HCT116 (cell line): ENCODE data around the gene TNKS1BP1. TPM values are rescaled to one million over a fixed set of nuclear protein-coding genes. Genes with fewer than 3 reads are reported as not detected.

ENCODE experiments used
- ATAC-seq: fragments of 200-7000 bp; cut with Tn5 transposase; 2 replicates; pipeline ENCODE4 v1.9.1; 2020; ENCODE audit warnings: mild to moderate bottlenecking, moderate library complexity
- BruUV-seq: library from RNA; stranded (reverse); fragments of 400-500 nt; replicated peaks from 2 replicates; lab custom pipeline; 2021; lab: Mats Ljungman, UMichigan
- CTCF ChIA-PET: fragments of 300-600 bp; sonication (Branson Sonifier 250); formaldehyde crosslinking; loops from one replicate; lab custom pipeline; 2021; ENCODE audit warnings: antibody characterized with exemption; lab: Charles Lee
- POLR2A ChIA-PET: fragments of 300-600, 350-600 bp; sonication (Branson Sonifier 250); formaldehyde crosslinking; loops from one replicate; lab custom pipeline; 2021; ENCODE audit warnings: antibody characterized with exemption; lab: Charles Lee
- RAD21 ChIA-PET, 2 experiments: fragments of 300-600 bp; sonication (Branson Sonifier 250); formaldehyde crosslinking; loops; one replicate each; lab custom pipeline; 2023; ENCODE audit warnings: low total read pairs in 2 of 2; ENCODE audit not compliant: uncharacterized antibody in 2 of 2, unreplicated experiment in 2 of 2, low non-redundant PET in 1 of 2; lab: Charles Lee
- DNase-seq: peaks from one replicate; pipeline ENCODE4 v3.0.0-alpha.2; 2010; ENCODE audit warnings: low read depth, low spot score
- H2AFZ ChIP-seq: fragments of 200-600 bp; shearing (Covaris generic), sonication (generic); 2 replicates; pipeline ENCODE4 v1.6.1; 2017; ENCODE audit warnings: low read depth, mixed run types, mixed read lengths, antibody characterized with exemption, low read length; ENCODE audit not compliant: poor library complexity, severe bottlenecking
- H3K27ac ChIP-seq: 2 replicates; pipeline ENCODE4 v1.5.1; 2012; ENCODE audit warnings: low read depth, low read length
- H3K27me3 ChIP-seq: fragments of 200-600 bp; sonication (generic); 2 replicates; pipeline ENCODE4 v1.6.1; 2016; ENCODE audit warnings: mixed run types, low read length, mixed read lengths; ENCODE audit not compliant: insufficient read depth
- H3K36me3 ChIP-seq, 2 experiments: fragments of 200-500 bp in 1 of 2; fragments of 200-600 bp in 1 of 2; sonication (Bioruptor generic) in 1 of 2; sonication (generic) in 1 of 2; 2 replicates each; pipeline versions ENCODE4 v1.5.1 to v1.6.1; 2014 to 2016; ENCODE audit warnings: low read length in 2 of 2, inconsistent platforms in 1 of 2, mixed read lengths in 1 of 2, mixed run types in 1 of 2; ENCODE audit not compliant: insufficient read depth in 2 of 2, control insufficient read depth in 1 of 2
- H3K4me1 ChIP-seq, 2 experiments: fragments of 200-600 bp in 1 of 2; sonication (generic) in 1 of 2; 2 replicates each; pipeline versions ENCODE4 v1.5.1 to v1.6.1; 2012 to 2017; ENCODE audit warnings: low read length in 2 of 2, inconsistent platforms in 1 of 2, mild to moderate bottlenecking in 1 of 2, mixed read lengths in 1 of 2, mixed run types in 1 of 2, moderate library complexity in 1 of 2; ENCODE audit not compliant: insufficient read depth in 2 of 2, control insufficient read depth in 1 of 2
- H3K4me2 ChIP-seq: fragments of 200-600 bp; sonication (generic); 2 replicates; pipeline ENCODE4 v1.6.1; 2017; ENCODE audit warnings: mixed run types, low read length, mixed read lengths
- H3K4me3 ChIP-seq, 2 experiments: fragments of 200-600 bp in 1 of 2; sonication (generic) in 1 of 2; replicated peaks in 1 of 2; 2 replicates each; pipeline ENCODE4 v1.5.1; 2011 to 2016; ENCODE audit warnings: low read length in 2 of 2, control low read depth in 1 of 2, low read depth in 1 of 2, mild to moderate bottlenecking in 1 of 2, mixed read lengths in 1 of 2, mixed run types in 1 of 2
- H3K79me2 ChIP-seq: fragments of 200-600 bp; sonication (generic); 2 replicates; pipeline ENCODE4 v1.6.1; 2017; ENCODE audit warnings: mild to moderate bottlenecking, mixed run types, low read length, moderate library complexity, mixed read lengths; ENCODE audit not compliant: insufficient read depth
- H3K9ac ChIP-seq: fragments of 200-600 bp; sonication (generic); 2 replicates; pipeline ENCODE4 v1.6.1; 2016; ENCODE audit warnings: low read length, mixed read lengths
- H3K9me2 ChIP-seq: fragments of 200-600 bp; sonication (generic), shearing (Covaris generic); 2 replicates; pipeline ENCODE4 v1.6.1; 2017; ENCODE audit warnings: mixed run types, mild to moderate bottlenecking, moderate library complexity; ENCODE audit not compliant: insufficient read depth
- H3K9me3 ChIP-seq, 2 experiments: fragments of 200-500 bp in 1 of 2; fragments of 200-600 bp in 1 of 2; sonication (Bioruptor generic) in 1 of 2; sonication (generic) in 1 of 2; 2 replicates each; pipeline ENCODE4 v1.6.1; 2014 to 2017; ENCODE audit warnings: low read length in 2 of 2, mixed read lengths in 2 of 2, inconsistent platforms in 1 of 2, low read depth in 1 of 2, mild to moderate bottlenecking in 1 of 2, mixed run types in 1 of 2, moderate library complexity in 1 of 2; ENCODE audit not compliant: control insufficient read depth in 1 of 2, insufficient read depth in 1 of 2
- H4K20me1 ChIP-seq: fragments of 200-600 bp; sonication (generic), shearing (Covaris generic); 2 replicates; pipeline ENCODE4 v1.6.1; 2017; ENCODE audit warnings: mixed run types, mild to moderate bottlenecking, moderate library complexity; ENCODE audit not compliant: insufficient read depth
- CEBPB ChIP-seq: IDR thresholded peaks from 2 replicates; pipeline ENCODE4 v1.6.1; 2012; ENCODE audit warnings: low read depth
- EZH2phosphoT487 ChIP-seq: fragments of 200-600 bp; IDR thresholded peaks from 2 replicates; pipeline ENCODE4 v1.6.1; 2018; ENCODE audit warnings: antibody characterized with exemption, borderline replicate concordance
- RAD21 ChIP-seq: IDR thresholded peaks from 2 replicates; pipeline ENCODE4 v1.6.1; 2012; ENCODE audit warnings: low read depth, mild to moderate bottlenecking
- SIN3A ChIP-seq: IDR thresholded peaks from 2 replicates; pipeline ENCODE4 v1.6.1; 2012; ENCODE audit warnings: low read depth
- SP1 ChIP-seq: IDR thresholded peaks from 2 replicates; pipeline ENCODE4 v1.6.1; 2012; ENCODE audit warnings: low read depth
- TCF7L2 ChIP-seq: IDR thresholded peaks from 2 replicates; pipeline ENCODE4 v1.7.0; 2011; ENCODE audit warnings: borderline replicate concordance, inconsistent platforms; ENCODE audit not compliant: insufficient read depth, insufficient read length; ENCODE audit errors: extremely low read depth
- ZFX ChIP-seq: fragments of 450-650 bp; IDR thresholded peaks from 2 replicates; pipeline ENCODE4 v1.6.1; 2017
- intact Hi-C: fragments of 100-400 bp; cut with micrococcal nuclease; formaldehyde crosslinking; loops from 2 replicates; pipeline ENCODE4 v1.10.0; 2022
- total RNA-seq: library from RNA; stranded (reverse); gene quantifications from one replicate; pipeline ENCODE4 v1.2.1, GENCODE V29; 2021; ENCODE audit not compliant: unreplicated experiment
- TF ChIP-seq, protein P1 (sequence below): IDR thresholded peaks from 2 replicates; pipeline ENCODE4 v1.6.1; 2011; ENCODE audit warnings: mild to moderate bottlenecking, low read length, moderate library complexity; ENCODE audit not compliant: insufficient replicate concordance; ENCODE audit errors: extremely low read depth

The TNKS1BP1 gene
- total RNA-seq, 1 experiment from 2014 or later = 77.6 TPM

- no peaks in the 10 kb centered on the region for H3K4me1 ChIP-seq
- intact Hi-C loops = no loop called here
- H3K9me3 ChIP-seq = no peaks in the 10 kb centered on the region
- no peak overlapping the region for H3K4me3 ChIP-seq
- no peaks in the 10 kb centered on the region for H3K79me2 ChIP-seq
- H2AFZ ChIP-seq = no peak overlapping the region
- ATAC-seq = no peak
- ChIA-PET RAD21 (no interaction called here), POLR2A (no interaction called here), CTCF (no interaction called here)
- H3K27me3 ChIP-seq = no peaks in the 10 kb centered on the region
- no peak overlapping the region for H3K27ac ChIP-seq
- TF ChIP-seq TCF7L2 = no peak
- TF ChIP-seq, protein P1, sequence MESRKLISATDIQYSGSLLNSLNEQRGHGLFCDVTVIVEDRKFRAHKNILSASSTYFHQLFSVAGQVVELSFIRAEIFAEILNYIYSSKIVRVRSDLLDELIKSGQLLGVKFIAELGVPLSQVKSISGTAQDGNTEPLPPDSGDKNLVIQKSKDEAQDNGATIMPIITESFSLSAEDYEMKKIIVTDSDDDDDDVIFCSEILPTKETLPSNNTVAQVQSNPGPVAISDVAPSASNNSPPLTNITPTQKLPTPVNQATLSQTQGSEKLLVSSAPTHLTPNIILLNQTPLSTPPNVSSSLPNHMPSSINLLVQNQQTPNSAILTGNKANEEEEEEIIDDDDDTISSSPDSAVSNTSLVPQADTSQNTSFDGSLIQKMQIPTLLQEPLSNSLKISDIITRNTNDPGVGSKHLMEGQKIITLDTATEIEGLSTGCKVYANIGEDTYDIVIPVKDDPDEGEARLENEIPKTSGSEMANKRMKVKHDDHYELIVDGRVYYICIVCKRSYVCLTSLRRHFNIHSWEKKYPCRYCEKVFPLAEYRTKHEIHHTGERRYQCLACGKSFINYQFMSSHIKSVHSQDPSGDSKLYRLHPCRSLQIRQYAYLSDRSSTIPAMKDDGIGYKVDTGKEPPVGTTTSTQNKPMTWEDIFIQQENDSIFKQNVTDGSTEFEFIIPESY = no peak
- no peak for TF ChIP-seq RAD21
- TF ChIP-seq SIN3A = no peak
- no peak for TF ChIP-seq SP1
- TF ChIP-seq EZH2phosphoT487 = no peak
- TF ChIP-seq CEBPB = no peak
- no peak for TF ChIP-seq ZFX
- DNase-seq = no peak
- H3K9ac ChIP-seq = no peak overlapping the region
- no peaks in the 10 kb centered on the region for H4K20me1 ChIP-seq
- H3K9me2 ChIP-seq = no peaks in the 10 kb centered on the region
- no peaks in the 10 kb centered on the region for H3K36me3 ChIP-seq
- BruUV-seq = no TSS peak
- H3K4me2 ChIP-seq = no peak overlapping the region
Measured at GRCh38 chr11:57288771-57289579, 35.8 kb downstream of the TNKS1BP1 start.
